ENCODE measurements around the gene HTR5A. TPM values are rescaled to one million over a fixed set of nuclear protein-coding genes. Genes with fewer than 3 reads are reported as not detected.

HTR5A gene
- total and polyA plus RNA-seq, 2 of the 13 experiments (the other 11 are each of a cell fraction or from before 2014, with no cell fraction given): not detected

DNA sequence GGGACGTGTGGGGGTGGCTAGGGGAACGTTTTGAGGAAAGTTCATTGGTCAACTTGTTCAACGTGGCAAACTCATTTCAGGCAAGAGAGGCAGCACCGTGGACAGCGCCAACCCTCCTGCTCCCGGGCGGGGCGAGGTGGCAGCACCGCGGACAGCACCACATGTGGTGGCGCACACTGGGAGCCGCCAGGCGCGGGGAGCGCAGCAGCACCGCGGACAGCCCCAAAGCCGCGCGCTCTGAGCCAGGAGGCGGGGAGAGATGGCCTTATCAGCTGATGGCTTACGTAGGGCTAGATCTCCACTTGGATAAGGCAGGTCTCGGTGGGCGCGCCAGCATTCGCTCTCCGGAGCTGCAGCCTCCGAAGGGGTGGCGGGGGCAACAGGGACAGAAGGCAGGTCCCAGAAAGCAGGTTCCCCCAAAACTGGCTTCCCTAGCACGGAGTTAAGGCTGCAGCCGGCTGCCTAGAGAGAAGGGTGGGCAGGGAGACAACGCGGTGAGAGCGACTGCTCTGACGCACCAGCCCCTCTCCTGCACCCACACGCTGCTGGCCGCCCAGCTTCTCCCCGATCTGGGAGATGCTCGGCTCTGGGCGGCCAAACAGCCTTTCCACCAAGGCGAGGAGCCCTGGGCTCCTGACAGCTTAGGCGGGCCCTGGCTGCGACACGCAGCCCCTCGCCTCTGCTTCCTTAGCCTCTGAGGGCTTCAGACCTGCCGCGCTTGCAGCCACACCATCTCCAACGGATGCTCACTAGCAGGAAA, at the start of gene HTR5A (continued):
- TF ChIP-seq ZNF83 (CRISPR knock-in tag; IDR thresholded peaks at IDR 0.05; ENCODE audit: borderline replicate concordance): peak; percentile 100
- TF ChIP-seq, protein P1, sequence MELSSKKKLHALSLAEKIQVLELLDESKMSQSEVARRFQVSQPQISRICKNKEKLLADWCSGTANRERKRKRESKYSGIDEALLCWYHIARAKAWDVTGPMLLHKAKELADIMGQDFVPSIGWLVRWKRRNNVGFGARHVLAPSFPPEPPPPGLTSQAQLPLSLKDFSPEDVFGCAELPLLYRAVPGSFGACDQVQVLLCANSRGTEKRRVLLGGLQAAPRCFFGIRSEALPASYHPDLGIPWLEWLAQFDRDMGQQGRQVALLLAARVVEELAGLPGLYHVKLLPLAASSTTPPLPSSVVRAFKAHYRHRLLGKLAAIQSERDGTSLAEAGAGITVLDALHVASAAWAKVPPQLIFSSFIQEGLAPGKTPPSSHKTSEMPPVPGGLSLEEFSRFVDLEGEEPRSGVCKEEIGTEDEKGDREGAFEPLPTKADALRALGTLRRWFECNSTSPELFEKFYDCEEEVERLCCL (CRISPR knock-in tag; IDR thresholded peaks at IDR 0.05; ENCODE audit: borderline replicate concordance): peak; percentile 100
- peak; percentile 99 for TF ChIP-seq MLLT10 (CRISPR knock-in tag; IDR thresholded peaks at IDR 0.05)
- peak; percentile 90 for TF ChIP-seq ZFY (CRISPR knock-in tag; IDR thresholded peaks at IDR 0.05)
- TF ChIP-seq NR2F1 (CRISPR knock-in tag; IDR thresholded peaks at IDR 0.05): peak; percentile 34 to 89; a peak in 3 of 4 replicates
- TF ChIP-seq YY1 (IDR thresholded peaks at IDR 0.05; ENCODE audit: insufficient read depth, insufficient replicate concordance, low read depth, low read length): peak; percentile 50
- no peak for TF ChIP-seq POLR2AphosphoS5 (IDR thresholded peaks at IDR 0.05; ENCODE audit: low read depth, low read length)
- TF ChIP-seq NPAS2 (CRISPR knock-in tag; IDR thresholded peaks at IDR 0.05; ENCODE audit: borderline replicate concordance): peak; percentile 98
- TF ChIP-seq ZNF552 (CRISPR knock-in tag; IDR thresholded peaks at IDR 0.05; ENCODE audit: borderline replicate concordance): peak; percentile 100
- TF ChIP-seq KDM5B (CRISPR knock-in tag; IDR thresholded peaks at IDR 0.05; ENCODE audit: borderline replicate concordance): peak; percentile 100
- TF ChIP-seq KDM5A (IDR thresholded peaks at IDR 0.05; ENCODE audit: borderline replicate concordance, low read length): no peak
- TF ChIP-seq RBM22 (optimal IDR thresholded peaks at IDR 0.05; ENCODE audit: low read length): no peak
- peak; percentile 100 for TF ChIP-seq ZNF883 (CRISPR knock-in tag; IDR thresholded peaks at IDR 0.05; ENCODE audit: not compliant biosample characterization)
- peak; percentile 96 for TF ChIP-seq HMG20A (CRISPR knock-in tag; IDR thresholded peaks at IDR 0.05; ENCODE audit: borderline replicate concordance)
- TF ChIP-seq PHF20 (CRISPR knock-in tag; IDR thresholded peaks at IDR 0.05): peak; percentile 91
- TF ChIP-seq ZNF737 (CRISPR knock-in tag; IDR thresholded peaks at IDR 0.05; ENCODE audit: borderline replicate concordance): peak; percentile 100
- peak; percentile 83 for TF ChIP-seq ELF1 (CRISPR knock-in tag; IDR thresholded peaks at IDR 0.05)
- peak; percentile 100 for TF ChIP-seq JDP2 (CRISPR knock-in tag; IDR thresholded peaks at IDR 0.05; ENCODE audit: borderline replicate concordance)
- peak; percentile 99 for TF ChIP-seq ZKSCAN8 (CRISPR knock-in tag; IDR thresholded peaks at IDR 0.05; ENCODE audit: borderline replicate concordance)
- TF ChIP-seq, protein P2, sequence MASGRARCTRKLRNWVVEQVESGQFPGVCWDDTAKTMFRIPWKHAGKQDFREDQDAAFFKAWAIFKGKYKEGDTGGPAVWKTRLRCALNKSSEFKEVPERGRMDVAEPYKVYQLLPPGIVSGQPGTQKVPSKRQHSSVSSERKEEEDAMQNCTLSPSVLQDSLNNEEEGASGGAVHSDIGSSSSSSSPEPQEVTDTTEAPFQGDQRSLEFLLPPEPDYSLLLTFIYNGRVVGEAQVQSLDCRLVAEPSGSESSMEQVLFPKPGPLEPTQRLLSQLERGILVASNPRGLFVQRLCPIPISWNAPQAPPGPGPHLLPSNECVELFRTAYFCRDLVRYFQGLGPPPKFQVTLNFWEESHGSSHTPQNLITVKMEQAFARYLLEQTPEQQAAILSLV (CRISPR knock-in tag; IDR thresholded peaks at IDR 0.05; ENCODE audit: borderline replicate concordance): peak; percentile 100
- TF ChIP-seq, protein P3, sequence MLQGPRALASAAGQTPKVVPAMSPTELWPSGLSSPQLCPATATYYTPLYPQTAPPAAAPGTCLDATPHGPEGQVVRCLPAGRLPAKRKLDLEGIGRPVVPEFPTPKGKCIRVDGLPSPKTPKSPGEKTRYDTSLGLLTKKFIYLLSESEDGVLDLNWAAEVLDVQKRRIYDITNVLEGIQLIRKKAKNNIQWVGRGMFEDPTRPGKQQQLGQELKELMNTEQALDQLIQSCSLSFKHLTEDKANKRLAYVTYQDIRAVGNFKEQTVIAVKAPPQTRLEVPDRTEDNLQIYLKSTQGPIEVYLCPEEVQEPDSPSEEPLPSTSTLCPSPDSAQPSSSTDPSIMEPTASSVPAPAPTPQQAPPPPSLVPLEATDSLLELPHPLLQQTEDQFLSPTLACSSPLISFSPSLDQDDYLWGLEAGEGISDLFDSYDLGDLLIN (CRISPR knock-in tag; IDR thresholded peaks at IDR 0.05; ENCODE audit: borderline replicate concordance): peak; percentile 100; the same call in 1 of the 2 replicates
- no peak for TF ChIP-seq CCAR2 (optimal IDR thresholded peaks at IDR 0.05; ENCODE audit: low read depth, low read length)
- peak; percentile 99 for TF ChIP-seq ZNF326 (CRISPR knock-in tag; IDR thresholded peaks at IDR 0.05; ENCODE audit: borderline replicate concordance)
- TF ChIP-seq, protein P4, sequence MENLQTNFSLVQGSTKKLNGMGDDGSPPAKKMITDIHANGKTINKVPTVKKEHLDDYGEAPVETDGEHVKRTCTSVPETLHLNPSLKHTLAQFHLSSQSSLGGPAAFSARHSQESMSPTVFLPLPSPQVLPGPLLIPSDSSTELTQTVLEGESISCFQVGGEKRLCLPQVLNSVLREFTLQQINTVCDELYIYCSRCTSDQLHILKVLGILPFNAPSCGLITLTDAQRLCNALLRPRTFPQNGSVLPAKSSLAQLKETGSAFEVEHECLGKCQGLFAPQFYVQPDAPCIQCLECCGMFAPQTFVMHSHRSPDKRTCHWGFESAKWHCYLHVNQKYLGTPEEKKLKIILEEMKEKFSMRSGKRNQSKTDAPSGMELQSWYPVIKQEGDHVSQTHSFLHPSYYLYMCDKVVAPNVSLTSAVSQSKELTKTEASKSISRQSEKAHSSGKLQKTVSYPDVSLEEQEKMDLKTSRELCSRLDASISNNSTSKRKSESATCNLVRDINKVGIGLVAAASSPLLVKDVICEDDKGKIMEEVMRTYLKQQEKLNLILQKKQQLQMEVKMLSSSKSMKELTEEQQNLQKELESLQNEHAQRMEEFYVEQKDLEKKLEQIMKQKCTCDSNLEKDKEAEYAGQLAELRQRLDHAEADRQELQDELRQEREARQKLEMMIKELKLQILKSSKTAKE (CRISPR knock-in tag; IDR thresholded peaks at IDR 0.05; ENCODE audit: borderline replicate concordance): peak; percentile 97
